ENCODE data around the gene AQP9. TPM values are rescaled to one million over a fixed set of nuclear protein-coding genes. Genes with fewer than 3 reads are reported as not detected.

The AQP9 gene
- total and polyA plus RNA-seq, 2 of the 8 experiments (the other 6 are each of a cell fraction or from before 2014, with no cell fraction given), result not detected

DNA sequence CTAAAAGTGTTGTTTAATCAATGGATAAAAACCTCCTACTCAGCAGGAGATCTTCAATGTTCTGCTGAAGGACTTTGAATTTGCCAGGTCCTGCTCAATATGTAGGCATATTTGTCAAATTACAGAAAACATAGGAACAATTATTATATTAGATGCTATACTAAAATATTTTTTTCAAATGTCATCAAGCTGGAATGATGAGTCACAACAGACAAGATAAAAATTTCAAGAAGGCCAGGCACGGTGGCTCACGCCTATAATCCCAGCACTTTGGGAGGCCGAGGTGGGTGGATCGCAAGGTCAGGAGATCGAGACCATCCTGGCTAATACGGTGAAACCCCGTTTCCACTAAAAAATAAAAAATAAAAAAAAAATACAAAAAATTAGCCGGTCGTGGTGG lies 68.0 kb downstream of the AQP9 start:
- no peak overlapping the region for H2BK5ac ChIP-seq (ENCODE audit: low read depth, low read length)
- no peaks in the 10 kb centered on the region for H3K79me2 ChIP-seq (ENCODE audit: control insufficient read depth in 1 of 2, insufficient read depth in 2 of 2, low read length in 2 of 2)
- H3K79me1 ChIP-seq (ENCODE audit: low read depth, low read length), result no peaks in the 10 kb centered on the region
- H3K23ac ChIP-seq (ENCODE audit: insufficient read length), result no peak overlapping the region
- H3K9ac ChIP-seq (replicated peaks in 1 of 4; ENCODE audit: extremely low read depth in 1 of 4, low read depth in 3 of 4, low read length in 3 of 4), result no peak overlapping the region
- H4K91ac ChIP-seq (replicated peaks; ENCODE audit: insufficient read length, low read length), result no peak overlapping the region
- no peaks in the 10 kb centered on the region for H3K9me3 ChIP-seq (ENCODE audit: insufficient read depth in 2 of 2, low read depth in 1 of 2, low read length in 1 of 2)
- H2BK15ac ChIP-seq (ENCODE audit: low read length), result no peak overlapping the region
- no peak overlapping the region for H2BK12ac ChIP-seq (ENCODE audit: low read depth, low read length)
- no peak overlapping the region for H3K18ac ChIP-seq (ENCODE audit: extremely low read depth, low read length)
- H3K4me2 ChIP-seq (ENCODE audit: insufficient read depth in 1 of 2, low read depth in 2 of 2, low read length in 2 of 2), result no peak overlapping the region
- no peak overlapping the region for H3K4me3 ChIP-seq (ENCODE audit: extremely low read depth in 1 of 4, insufficient read depth in 2 of 4, low read depth in 3 of 4, low read length in 4 of 4)
- no peak overlapping the region for H4K8ac ChIP-seq (ENCODE audit: extremely low read depth, insufficient read depth, low read length)
- 91% methylated on average over 9 of the region's 9 CpGs; no CpG with 5 or more reads in 1 of the 2 experiments for WGBS, 2 experiments (ENCODE audit: extremely low coverage in 1 of 2, insufficient coverage in 1 of 2, insufficient read length in 1 of 2, insufficient replicate concordance in 2 of 2, low coverage in 1 of 2, low lambda C conversion rate in 2 of 2, missing lambda C conversion rate in 1 of 2)
- H4K5ac ChIP-seq (ENCODE audit: insufficient read length, low read depth, low read length), result no peak overlapping the region
- POLR2A ChIA-PET (ENCODE audit: partially characterized antibody), result no interaction called here
- H3K27me3 ChIP-seq (replicated peaks in 1 of 4; ENCODE audit: control insufficient read depth in 3 of 4, extremely low read depth in 1 of 4, insufficient read depth in 3 of 4, low read length in 3 of 4), result no peaks in the 10 kb centered on the region
- H3K14ac ChIP-seq (ENCODE audit: insufficient read length), result no peak overlapping the region
- H3K27ac ChIP-seq (ENCODE audit: low read depth, low read length), result no peak overlapping the region
- H3K56ac ChIP-seq (replicated peaks; ENCODE audit: insufficient read length, low read depth, low read length), result no peak overlapping the region
- no peaks in the 10 kb centered on the region for H3K23me2 ChIP-seq (ENCODE audit: low read depth, low read length)
- DNase-seq (ENCODE audit: low read depth in 1 of 2, low spot score in 2 of 2) (no peak), FAIRE-seq (no peak)
- H2AFZ ChIP-seq (ENCODE audit: low read length), result no peak overlapping the region
- H2AK5ac ChIP-seq (ENCODE audit: low read depth, low read length), result no peak overlapping the region
- no peak overlapping the region for H3K4ac ChIP-seq (replicated peaks; ENCODE audit: insufficient read length, low read depth, low read length)
- no peak overlapping the region for H2BK120ac ChIP-seq (replicated peaks; ENCODE audit: low read depth, low read length)
- no peak overlapping the region for H2BK20ac ChIP-seq (ENCODE audit: low read length)
- H3K4me1 ChIP-seq (replicated peaks in 1 of 4; ENCODE audit: control insufficient read depth in 3 of 4, insufficient read depth in 4 of 4, low read length in 3 of 4), result no peaks in the 10 kb centered on the region
- H4K20me1 ChIP-seq (replicated peaks in 1 of 2; ENCODE audit: control insufficient read depth in 1 of 2, insufficient read depth in 2 of 2, low read length in 2 of 2), result no peaks in the 10 kb centered on the region
- CTCF ChIA-PET (ENCODE audit: partially characterized antibody), result interaction anchor here (1.0 kb wide), 1 partner anchor 600 kb away, joined by 4 read pairs; no protein-coding TSS in a partner anchor
- H3K36me3 ChIP-seq (ENCODE audit: control insufficient read depth in 2 of 4, insufficient read depth in 4 of 4, low read length in 3 of 4), result no peaks in the 10 kb centered on the region
- TF ChIP-seq TBP (IDR thresholded peaks at IDR 0.05; ENCODE audit: low read depth, low read length), result no peak
